Astrocyte (in vitro differentiated cells and primary cell): ENCODE measurements around the gene FAF2. TPM values are rescaled to one million over a fixed set of nuclear protein-coding genes. Genes with fewer than 3 reads are reported as not detected.

Experiments
- DNase-seq: peaks from one replicate; pipeline ENCODE4 v3.0.0-alpha.2; 2010; ENCODE audit warnings: low read depth
- FAIRE-seq: peaks from 2 replicates; lab custom pipeline; 2011; peaks lifted over from hg19 to GRCh38; lab: Jason Lieb, UNC
- H2AFZ ChIP-seq: 2 replicates; pipeline ENCODE4 v1.6.0; 2012; ENCODE audit warnings: low read depth, low read length, inconsistent platforms
- H3K27ac ChIP-seq: 2 replicates; pipeline ENCODE4 v1.5.1; 2011; ENCODE audit warnings: low read depth, low read length, inconsistent platforms
- H3K27me3 ChIP-seq: 2 replicates; pipeline ENCODE4 v1.6.0; 2011; ENCODE audit warnings: low read length, inconsistent platforms; ENCODE audit not compliant: insufficient read depth
- H3K36me3 ChIP-seq: 2 replicates; pipeline ENCODE4 v1.5.1; 2011; ENCODE audit warnings: low read length, inconsistent platforms; ENCODE audit not compliant: insufficient read depth
- H3K4me1 ChIP-seq: 2 replicates; pipeline ENCODE4 v1.5.1; 2011; ENCODE audit warnings: low read length, inconsistent platforms; ENCODE audit not compliant: insufficient read depth
- H3K4me2 ChIP-seq: 2 replicates; pipeline ENCODE4 v1.6.0; 2012; ENCODE audit warnings: low read length, inconsistent platforms
- H3K4me3 ChIP-seq: 2 replicates; pipeline ENCODE4 v1.5.1; 2011; ENCODE audit warnings: low read depth, mild to moderate bottlenecking, low read length, inconsistent platforms; ENCODE audit not compliant: insufficient read depth
- H3K79me2 ChIP-seq: 2 replicates; pipeline ENCODE4 v1.6.0; 2012; ENCODE audit warnings: mild to moderate bottlenecking, low read length, inconsistent platforms; ENCODE audit not compliant: insufficient read depth
- H3K9ac ChIP-seq: 2 replicates; pipeline ENCODE4 v1.6.0; 2012; ENCODE audit warnings: mild to moderate bottlenecking, low read length, inconsistent platforms
- H3K9me3 ChIP-seq: 2 replicates; pipeline ENCODE4 v1.5.1; 2012; ENCODE audit warnings: low read depth, mild to moderate bottlenecking, low read length, inconsistent platforms; ENCODE audit not compliant: insufficient read depth
- H4K20me1 ChIP-seq: 2 replicates; pipeline ENCODE4 v1.6.0; 2012; ENCODE audit warnings: low read length, inconsistent platforms; ENCODE audit not compliant: insufficient read depth
- H3K27ac Mint-ChIP-seq: one replicate; pipeline ENCODE4 v1.8.0; 2021; ENCODE audit warnings: mild to moderate bottlenecking, mixed read lengths; ENCODE audit not compliant: unreplicated experiment
- H3K27me3 Mint-ChIP-seq: one replicate; pipeline ENCODE4 v1.8.0; 2021; ENCODE audit warnings: low read depth, mixed read lengths; ENCODE audit not compliant: unreplicated experiment
- H3K36me3 Mint-ChIP-seq: one replicate; pipeline ENCODE4 v1.8.0; 2021; ENCODE audit warnings: low read depth, mixed read lengths; ENCODE audit not compliant: unreplicated experiment
- H3K4me1 Mint-ChIP-seq: one replicate; pipeline ENCODE4 v1.8.0; 2021; ENCODE audit warnings: low read depth, mixed read lengths; ENCODE audit not compliant: unreplicated experiment
- H3K4me3 Mint-ChIP-seq: one replicate; pipeline ENCODE4 v1.8.0; 2021; ENCODE audit warnings: mild to moderate bottlenecking, moderate library complexity, mixed read lengths; ENCODE audit not compliant: unreplicated experiment
- H3K9me3 Mint-ChIP-seq: one replicate; pipeline ENCODE4 v1.8.0; 2021; ENCODE audit warnings: mild to moderate bottlenecking, mixed read lengths; ENCODE audit not compliant: unreplicated experiment
- CTCF ChIP-seq: IDR thresholded peaks from 2 replicates; pipeline ENCODE4 v1.5.1; 2011; ENCODE audit warnings: low read depth, mild to moderate bottlenecking, inconsistent platforms, low read length, moderate library complexity; ENCODE audit not compliant: insufficient read depth
- EZH2 ChIP-seq: IDR thresholded peaks from 2 replicates; pipeline ENCODE4 v1.6.1; 2012; ENCODE audit warnings: mild to moderate bottlenecking, low read length, inconsistent platforms; ENCODE audit not compliant: insufficient read depth
- total RNA-seq: library from RNA; stranded (reverse); gene quantifications from 2 replicates; pipeline ENCODE4 v1.2.1, GENCODE V29; 2021

Gene FAF2
- total RNA-seq, 1 donor from 2014 or later: 56.2 TPM

DNA sequence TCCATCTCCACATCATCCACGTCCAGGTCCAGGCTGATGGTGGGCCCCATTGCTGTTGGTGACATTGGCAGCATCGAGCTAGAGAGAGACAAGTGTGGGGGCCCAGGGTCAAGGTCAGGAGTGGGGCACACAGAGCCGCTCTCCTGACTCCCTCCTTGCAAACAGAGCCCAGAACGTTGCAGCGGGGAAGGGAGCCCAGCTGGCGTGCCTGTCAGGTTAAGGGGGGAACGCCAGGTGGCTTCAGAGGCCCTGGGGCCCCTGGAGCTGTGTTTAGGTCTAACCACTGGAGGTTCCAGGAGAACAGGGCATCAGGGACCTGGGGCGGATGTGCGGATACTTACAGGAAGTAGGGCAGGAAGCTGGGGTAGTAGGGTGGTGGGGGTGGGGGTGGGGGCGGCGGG, 81.6 kb downstream of the FAF2 start:
- Mint-ChIP-seq H3K27ac (no peak overlapping the region), H3K36me3 (peaks cover 2% of the 10 kb centered on the region), H3K27me3 (no peaks in the 10 kb centered on the region), H3K9me3 (no peaks in the 10 kb centered on the region), H3K4me1 (peaks cover 15% of the 10 kb centered on the region), H3K4me3 (no peak overlapping the region)
- no peak overlapping the region for H3K9ac ChIP-seq
- H3K4me1 ChIP-seq: peaks cover 15% of the 10 kb centered on the region
- peaks cover 37% of the 10 kb centered on the region for H4K20me1 ChIP-seq
- no peaks in the 10 kb centered on the region for H3K27me3 ChIP-seq
- peaks cover 36% of the 10 kb centered on the region for H3K79me2 ChIP-seq
- DNase-seq (no peak), FAIRE-seq (no peak)
- H3K27ac ChIP-seq: no peak overlapping the region
- TF ChIP-seq EZH2 (no peak), CTCF (no peak)
- no peaks in the 10 kb centered on the region for H3K36me3 ChIP-seq
- H2AFZ ChIP-seq: no peak overlapping the region
- H3K4me2 ChIP-seq: no peak overlapping the region
- no peaks in the 10 kb centered on the region for H3K9me3 ChIP-seq
- H3K4me3 ChIP-seq: no peak overlapping the region

DNA sequence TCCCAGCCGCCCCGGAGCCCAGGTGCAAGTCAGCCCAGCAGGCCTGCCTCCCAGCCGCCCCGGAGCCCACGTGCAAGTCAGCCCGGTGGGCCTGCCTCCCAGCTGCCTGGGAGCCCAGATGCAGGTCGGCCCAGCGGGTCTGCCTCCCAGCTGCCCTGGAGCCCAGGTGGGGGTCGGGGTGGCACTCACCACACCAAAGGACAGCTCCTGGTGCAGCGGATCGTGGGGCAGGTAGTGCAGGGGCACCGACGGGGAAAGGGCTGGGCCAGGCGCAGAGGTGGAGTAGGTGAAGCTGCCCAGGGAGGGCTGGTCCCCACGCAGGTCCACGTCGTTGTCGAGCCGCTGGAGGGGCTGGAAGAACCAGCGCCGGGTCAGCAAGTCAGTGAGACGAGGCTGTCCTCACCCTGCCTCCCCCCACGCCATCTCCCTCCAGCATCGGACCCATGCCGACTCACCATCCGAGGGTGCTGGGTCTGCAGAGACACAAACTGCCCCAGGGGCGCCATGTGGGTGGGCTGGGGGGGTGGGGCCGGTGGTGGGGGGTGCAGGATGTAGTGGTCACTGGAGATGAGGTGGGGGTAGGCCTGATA, 82.3 kb downstream of the FAF2 start:
- Histone ChIP-seq H3K79me2 (peaks cover 43% of the 10 kb centered on the region), H3K27me3 (no peaks in the 10 kb centered on the region), H3K36me3 (no peaks in the 10 kb centered on the region), H3K9me3 (no peaks in the 10 kb centered on the region), H3K4me3 (no peak overlapping the region), H3K4me1 (peaks cover 21% of the 10 kb centered on the region), H2AFZ (no peak overlapping the region), H3K9ac (no peak overlapping the region), H3K27ac (no peak overlapping the region), H3K4me2 (no peak overlapping the region), H4K20me1 (peaks cover 45% of the 10 kb centered on the region)
- Mint-ChIP-seq H3K4me1 (peaks cover 21% of the 10 kb centered on the region), H3K27ac (no peak overlapping the region), H3K27me3 (no peaks in the 10 kb centered on the region), H3K9me3 (no peaks in the 10 kb centered on the region), H3K36me3 (peaks cover 5% of the 10 kb centered on the region), H3K4me3 (no peak overlapping the region)
- FAIRE-seq (no peak), DNase-seq (no peak)
- TF ChIP-seq EZH2 (no peak), CTCF (no peak)
